Right atrium auricular region (tissue), 2 donors: ENCODE results near the gene TYR. TPM values are rescaled to one million over a fixed set of nuclear protein-coding genes. Genes with fewer than 3 reads are reported as not detected.
"Not testable (repeated sequence)": the region's sequence is repeated elsewhere in the genome, so short reads cannot be mapped to it uniquely, and the experiment has no call there.

Experiments
- DNase-seq: peaks from one replicate; pipeline ENCODE4 v3.0.0-alpha.2; 2019; ENCODE audit warnings: low spot score
- H3K27ac ChIP-seq, 2 donors: fragments of 200-600 bp; sonication (generic); 1 replicate in 1 of 2; 2 replicates in 1 of 2; pipeline ENCODE4 v1.5.1; 2016 to 2019
- H3K27me3 ChIP-seq, 2 donors: fragments of 200-600 bp; sonication (generic); one replicate each; pipeline versions ENCODE4 v1.5.1 to v1.6.0; 2017 to 2019
- H3K36me3 ChIP-seq: fragments of 200-600 bp; sonication (generic); one replicate; pipeline ENCODE4 v1.5.1; 2016
- H3K4me1 ChIP-seq, 2 donors: fragments of 200-600 bp; sonication (generic); one replicate each; pipeline versions ENCODE4 v1.5.1 to v1.6.0; 2017 to 2019
- H3K4me3 ChIP-seq, 2 donors: fragments of 200-600 bp; sonication (generic); 1 replicate in 1 of 2; 2 replicates in 1 of 2; pipeline ENCODE4 v1.5.1; 2017 to 2019; ENCODE audit warnings: mild to moderate bottlenecking in 1 of 2, moderate library complexity in 1 of 2
- H3K9me3 ChIP-seq, 2 donors: fragments of 200-600 bp; sonication (generic); one replicate each; pipeline ENCODE4 v1.5.1; 2019
- total RNA-seq, 2 donors: library from RNA; depleted of rRNA; stranded (reverse); fragments of >200 nt; gene quantifications; one replicate each; pipeline ENCODE4 v1.1.0, GENCODE V29; 2016
- TF ChIP-seq, protein P1 (sequence below), 2 donors: fragments of 200-600 bp; sonication (generic); IDR thresholded peaks; one replicate each; pipeline ENCODE4 v1.5.1; 2019; ENCODE audit warnings: antibody characterized with exemption in 2 of 2

TYR gene
- total RNA-seq, 2 donors from 2014 or later, result not detected

DNA sequence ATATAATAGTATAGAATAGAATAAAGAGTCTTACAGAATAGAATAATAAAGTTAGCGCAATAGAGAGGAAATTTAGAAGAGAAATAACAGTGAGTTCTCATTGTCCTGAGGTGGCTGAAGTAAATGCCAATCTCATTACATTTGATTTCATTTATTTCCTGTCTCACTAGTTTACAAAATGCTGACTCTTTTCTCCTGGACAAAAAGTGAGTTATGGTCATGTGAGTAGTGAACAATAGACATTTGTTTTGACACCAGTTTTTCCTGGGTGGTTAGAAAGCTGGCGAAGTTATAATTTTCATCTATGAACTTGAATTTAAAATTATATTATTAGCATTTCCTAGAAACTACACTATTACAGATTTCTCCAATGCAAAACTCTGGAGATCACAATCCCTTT, 143.7 kb downstream of the TYR start:
- no peaks in the 10 kb centered on the region for H3K27me3 ChIP-seq
- no peak for DNase-seq
- no peak overlapping the region for H3K4me3 ChIP-seq
- no peak overlapping the region for H3K27ac ChIP-seq
- H3K9me3 ChIP-seq, result no peaks in the 10 kb centered on the region
- no peaks in the 10 kb centered on the region for H3K36me3 ChIP-seq
- TF ChIP-seq, protein P1, sequence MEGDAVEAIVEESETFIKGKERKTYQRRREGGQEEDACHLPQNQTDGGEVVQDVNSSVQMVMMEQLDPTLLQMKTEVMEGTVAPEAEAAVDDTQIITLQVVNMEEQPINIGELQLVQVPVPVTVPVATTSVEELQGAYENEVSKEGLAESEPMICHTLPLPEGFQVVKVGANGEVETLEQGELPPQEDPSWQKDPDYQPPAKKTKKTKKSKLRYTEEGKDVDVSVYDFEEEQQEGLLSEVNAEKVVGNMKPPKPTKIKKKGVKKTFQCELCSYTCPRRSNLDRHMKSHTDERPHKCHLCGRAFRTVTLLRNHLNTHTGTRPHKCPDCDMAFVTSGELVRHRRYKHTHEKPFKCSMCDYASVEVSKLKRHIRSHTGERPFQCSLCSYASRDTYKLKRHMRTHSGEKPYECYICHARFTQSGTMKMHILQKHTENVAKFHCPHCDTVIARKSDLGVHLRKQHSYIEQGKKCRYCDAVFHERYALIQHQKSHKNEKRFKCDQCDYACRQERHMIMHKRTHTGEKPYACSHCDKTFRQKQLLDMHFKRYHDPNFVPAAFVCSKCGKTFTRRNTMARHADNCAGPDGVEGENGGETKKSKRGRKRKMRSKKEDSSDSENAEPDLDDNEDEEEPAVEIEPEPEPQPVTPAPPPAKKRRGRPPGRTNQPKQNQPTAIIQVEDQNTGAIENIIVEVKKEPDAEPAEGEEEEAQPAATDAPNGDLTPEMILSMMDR (IDR thresholded peaks at IDR 0.05), result no peak
- H3K4me1 ChIP-seq, result no peaks in the 10 kb centered on the region

DNA sequence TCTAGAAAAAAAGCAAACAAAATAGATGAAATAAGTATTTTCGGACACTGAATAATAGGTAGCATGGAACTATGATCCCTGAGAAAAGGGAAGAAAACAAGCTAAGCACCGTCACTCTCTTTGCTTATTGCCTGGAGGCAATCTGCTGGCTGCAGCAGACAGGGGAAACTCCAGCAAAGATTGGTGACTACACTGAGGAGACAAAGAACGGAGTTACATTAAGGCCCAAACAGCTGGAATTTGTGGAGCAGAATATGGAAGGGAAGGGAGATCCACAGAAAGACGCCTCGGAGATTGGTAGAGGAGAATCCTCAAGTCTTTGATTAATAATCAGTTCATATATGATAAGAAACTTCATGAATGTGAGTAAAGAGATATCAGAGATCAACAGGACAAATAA, 150.2 kb downstream of the TYR start:
- Histone ChIP-seq H3K9me3 (no peaks in the 10 kb centered on the region), H3K4me1 (no peaks in the 10 kb centered on the region), H3K27ac (no peak overlapping the region), H3K36me3 (no peaks in the 10 kb centered on the region), H3K27me3 (no peaks in the 10 kb centered on the region), H3K4me3 (no peak overlapping the region)
- DNase-seq, result no peak
- TF ChIP-seq, protein P1 (IDR thresholded peaks at IDR 0.05), result no peak

DNA sequence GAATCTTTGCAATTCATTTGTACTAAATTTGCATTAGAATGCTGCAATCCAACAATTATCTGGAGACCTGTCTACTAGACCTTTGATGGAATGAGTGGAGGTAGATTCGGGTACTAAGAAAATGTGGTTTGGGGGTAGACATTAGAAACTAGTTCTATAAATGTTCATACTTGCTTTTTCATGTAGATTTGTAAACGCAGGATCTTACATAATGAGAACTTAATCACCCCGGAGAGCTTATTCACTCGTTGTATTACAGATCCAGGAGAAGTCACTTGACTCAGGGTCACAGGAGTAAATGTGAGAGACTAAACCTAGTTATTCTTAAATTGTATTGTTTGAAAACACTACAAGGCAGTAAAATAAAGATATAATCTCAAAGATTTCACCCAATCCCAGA, 154.3 kb downstream of the TYR start:
- not testable (repeated sequence) for H3K9me3 ChIP-seq, H3K27ac ChIP-seq, DNase-seq, H3K4me1 ChIP-seq, H3K36me3 ChIP-seq, H3K27me3 ChIP-seq, H3K4me3 ChIP-seq

DNA sequence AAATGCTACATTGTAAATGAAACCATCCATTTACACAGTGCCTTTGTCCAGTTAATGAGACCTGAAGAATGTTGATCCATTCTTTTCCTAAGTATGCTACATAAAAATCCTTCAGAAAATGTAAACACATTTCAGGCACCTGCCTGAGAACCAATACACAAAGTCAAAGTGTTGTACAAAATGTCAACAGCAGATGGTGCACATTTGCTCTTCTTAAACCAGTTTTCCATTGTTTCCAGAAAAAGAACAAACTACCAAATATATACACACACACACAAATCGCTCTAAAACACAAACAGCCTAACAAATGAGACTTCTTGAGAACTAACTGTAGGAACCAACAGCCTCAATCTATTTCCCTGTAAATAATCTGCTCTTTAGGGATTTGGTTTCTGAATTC, 156.0 kb downstream of the TYR start:
- not testable (repeated sequence) for H3K4me1 ChIP-seq, H3K36me3 ChIP-seq, H3K27ac ChIP-seq, H3K9me3 ChIP-seq, DNase-seq, H3K27me3 ChIP-seq, H3K4me3 ChIP-seq
- TF ChIP-seq, protein P1 (IDR thresholded peaks at IDR 0.05), result peak in 1 of 2 donors; percentile 55

DNA sequence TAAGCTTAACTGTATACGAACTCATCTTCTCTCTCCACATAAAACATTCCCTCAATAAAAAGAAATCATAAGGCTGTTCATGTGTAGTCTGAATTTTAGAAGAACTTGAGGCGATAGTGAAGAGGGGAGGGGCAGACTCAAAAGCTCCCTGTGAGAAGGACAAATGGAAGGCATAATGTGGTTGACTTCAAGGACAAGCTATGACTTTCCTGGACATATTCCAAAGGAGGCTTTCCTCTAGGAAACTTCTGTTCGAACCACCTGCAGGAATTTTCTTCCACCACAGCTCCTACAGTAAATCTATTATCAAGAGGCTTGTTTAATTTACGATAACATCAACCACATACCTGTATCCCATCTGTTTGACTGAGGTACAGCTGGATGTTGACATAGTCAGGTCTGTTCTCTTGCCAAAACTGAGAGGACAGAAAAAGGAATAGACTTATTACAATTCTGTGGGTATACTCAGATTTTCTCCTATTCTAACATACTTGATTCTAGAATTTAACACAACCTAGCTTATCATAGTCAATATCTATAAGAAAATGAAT, 159.5 kb downstream of the TYR start:
- not testable (repeated sequence) for DNase-seq, H3K27me3 ChIP-seq, H3K36me3 ChIP-seq, H3K27ac ChIP-seq, H3K9me3 ChIP-seq, H3K4me1 ChIP-seq, H3K4me3 ChIP-seq

DNA sequence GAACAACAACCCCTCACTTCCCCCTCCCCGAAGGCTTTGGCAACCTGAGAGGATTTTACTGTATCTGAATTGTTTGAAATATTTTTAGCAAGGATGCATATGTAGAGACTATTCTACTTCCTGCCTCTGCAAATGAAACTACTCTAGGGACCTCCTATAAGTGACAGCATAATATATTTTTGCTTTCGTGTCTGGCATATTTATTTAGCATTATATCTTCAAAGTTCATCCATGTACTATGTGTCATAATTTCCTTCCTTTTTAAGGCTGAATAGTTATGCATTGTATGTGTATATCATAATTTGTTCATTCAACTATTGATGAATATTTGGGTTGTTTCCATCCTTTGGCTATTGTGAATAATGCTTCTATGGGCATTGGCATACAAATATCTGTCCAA, 160.4 kb downstream of the TYR start:
- H3K36me3 ChIP-seq, H3K27me3 ChIP-seq, H3K4me1 ChIP-seq, H3K27ac ChIP-seq, H3K9me3 ChIP-seq, DNase-seq, H3K4me3 ChIP-seq: not testable (repeated sequence)

DNA sequence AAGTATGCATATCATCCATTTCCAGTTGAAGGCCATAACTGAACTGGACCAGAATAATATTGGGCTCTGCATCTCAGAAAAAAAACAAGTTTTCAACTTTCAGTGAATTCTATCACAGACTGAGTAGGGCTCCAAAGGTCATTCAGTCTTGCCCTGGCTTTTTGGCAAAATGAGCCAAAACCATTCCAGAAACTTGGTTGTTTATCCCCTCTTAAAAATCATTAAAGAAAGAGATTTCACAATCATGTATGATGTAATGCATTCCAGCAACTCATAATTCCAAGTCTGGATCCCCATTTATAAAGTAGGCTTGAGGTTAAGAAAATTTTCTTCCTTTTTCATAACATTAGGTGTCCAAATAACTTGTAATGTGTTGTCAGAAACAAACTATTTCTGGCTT, 162.8 kb downstream of the TYR start:
- not testable (repeated sequence) for DNase-seq, H3K4me1 ChIP-seq, H3K9me3 ChIP-seq, H3K27me3 ChIP-seq, H3K4me3 ChIP-seq, H3K36me3 ChIP-seq
- H3K27ac ChIP-seq, result peak overlapping the region in 1 of 2 donors; percentile 67

DNA sequence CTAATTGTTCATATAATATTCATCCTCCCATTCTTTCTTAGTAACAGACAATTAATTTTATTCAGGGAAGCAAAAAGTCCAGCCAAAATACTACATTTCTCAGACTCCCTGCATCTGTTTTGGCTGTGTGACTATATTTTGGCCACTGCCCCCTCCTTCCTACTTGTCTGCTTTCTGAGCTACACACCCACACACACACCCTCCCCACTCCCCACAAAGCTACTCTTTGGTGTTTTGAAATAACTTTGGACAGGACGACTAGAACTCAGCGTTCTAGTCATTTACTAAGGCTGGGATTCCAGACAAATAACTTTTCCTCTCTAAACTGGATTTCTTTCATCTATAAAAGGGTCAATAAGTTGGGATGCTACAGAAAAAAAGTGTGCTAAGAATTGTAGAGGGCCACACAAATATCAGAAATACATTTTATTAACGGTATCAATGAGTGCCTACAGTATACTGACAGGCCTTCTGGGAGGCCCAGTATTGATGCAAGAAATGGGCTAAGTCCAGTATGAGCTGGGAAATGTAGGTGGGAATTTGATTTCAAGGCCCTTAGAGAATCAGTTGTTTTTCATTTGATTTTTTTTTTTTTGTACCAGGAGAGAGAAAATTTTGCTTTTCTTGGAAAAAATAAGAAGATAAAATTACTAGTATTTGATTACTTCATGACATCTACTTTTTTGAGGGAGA, 165.4 kb downstream of the TYR start:
- peak overlapping the region; percentile 26 to 67 for H3K27ac ChIP-seq
- DNase-seq, result peak; percentile 65
- not testable (repeated sequence) for H3K4me3 ChIP-seq, H3K4me1 ChIP-seq, H3K27me3 ChIP-seq, H3K9me3 ChIP-seq, H3K36me3 ChIP-seq

Other genes starting within 250 kb of the TYR start
- not detected for gene GRM5, start 111.9 kb upstream of the TYR start, total RNA-seq